IMR-90 (cell line): ENCODE results near the gene AKAP8L. TPM values are rescaled to one million over a fixed set of nuclear protein-coding genes. Genes with fewer than 3 reads are reported as not detected.

Experiments used
- ATAC-seq: fragments of 200-7000 bp; cut with Tn5 transposase; 2 replicates; pipeline ENCODE4 v1.9.1; 2020; ENCODE audit warnings: low read depth, mild to moderate bottlenecking, moderate library complexity
- BruUV-seq: library from RNA; stranded (reverse); fragments of 400-500 nt; replicated peaks from 2 replicates; lab custom pipeline; 2021; lab: Mats Ljungman, UMichigan
- CTCF ChIA-PET: fragments of 300-600 bp; formaldehyde crosslinking; extraction: SDS; loops from one replicate; lab custom pipeline; 2021; ENCODE audit warnings: antibody characterized with exemption; lab: Yijun Ruan, JAX
- POLR2A ChIA-PET: fragments of 300-600 bp; sonication (Branson Sonifier 250); formaldehyde crosslinking; loops from one replicate; lab custom pipeline; 2022; ENCODE audit warnings: antibody characterized with exemption; ENCODE audit not compliant: unreplicated experiment; lab: Charles Lee
- DNase-seq: peaks from one replicate; pipeline ENCODE4 v3.0.0; 2013
- H2AFZ ChIP-seq: replicated peaks from 2 replicates; pipeline ENCODE3; 2013; ENCODE audit warnings: low read length, mild to moderate bottlenecking; ENCODE audit not compliant: poor library complexity
- H2AK5ac ChIP-seq: 2 replicates; pipeline ENCODE4 v1.6.1; 2013; ENCODE audit warnings: low read depth, low read length, inconsistent platforms
- H2AK9ac ChIP-seq: replicated peaks from 2 replicates; pipeline ENCODE3; 2013; ENCODE audit warnings: mild to moderate bottlenecking, low read depth, low read length, moderate library complexity; ENCODE audit not compliant: poor library complexity
- H2BK120ac ChIP-seq: 2 replicates; pipeline ENCODE4 v1.6.1; 2013; ENCODE audit warnings: low read depth, low read length, inconsistent platforms
- H2BK15ac ChIP-seq: 3 replicates; pipeline ENCODE4 v1.6.1; 2013; ENCODE audit warnings: low read depth, low read length, inconsistent platforms
- H2BK20ac ChIP-seq: 2 replicates; pipeline ENCODE4 v1.6.1; 2013; ENCODE audit warnings: low read depth, mild to moderate bottlenecking, inconsistent platforms, low read length, moderate library complexity
- H2BK5ac ChIP-seq: 2 replicates; pipeline ENCODE4 v1.6.1; 2013; ENCODE audit warnings: mild to moderate bottlenecking, low read depth, low read length, inconsistent platforms; ENCODE audit not compliant: poor library complexity, severe bottlenecking
- H3K14ac ChIP-seq: replicated peaks from 2 replicates; pipeline ENCODE4 v1.6.1; 2013; ENCODE audit warnings: low read depth, low read length, inconsistent platforms
- H3K18ac ChIP-seq: 2 replicates; pipeline ENCODE4 v1.6.1; 2013; ENCODE audit warnings: low read depth, low read length, control low read depth
- H3K23ac ChIP-seq: 2 replicates; pipeline ENCODE4 v1.6.1; 2013; ENCODE audit warnings: low read depth, low read length, inconsistent platforms
- H3K27ac ChIP-seq: 2 replicates; pipeline ENCODE4 v1.5.1; 2013; ENCODE audit warnings: mild to moderate bottlenecking, control low read depth, low read length; ENCODE audit not compliant: insufficient read depth
- H3K27me3 ChIP-seq: 2 replicates; pipeline ENCODE4 v1.6.1; 2013; ENCODE audit warnings: low read length; ENCODE audit not compliant: control insufficient read depth, insufficient read depth
- H3K36me3 ChIP-seq: 2 replicates; pipeline ENCODE4 v1.6.1; 2013; ENCODE audit warnings: low read length, mixed read lengths; ENCODE audit not compliant: control insufficient read depth, insufficient read depth
- H3K4ac ChIP-seq: 2 replicates; pipeline ENCODE4 v1.6.1; 2013; ENCODE audit warnings: low read depth, low read length, inconsistent platforms
- H3K4me1 ChIP-seq: 2 replicates; pipeline ENCODE4 v1.6.1; 2013; ENCODE audit warnings: low read length, mixed read lengths; ENCODE audit not compliant: control insufficient read depth, insufficient read depth
- H3K4me2 ChIP-seq: 2 replicates; pipeline ENCODE4 v1.6.1; 2013; ENCODE audit warnings: low read depth, mild to moderate bottlenecking, control low read depth, low read length, moderate library complexity
- H3K4me3 ChIP-seq: 2 replicates; pipeline ENCODE4 v1.5.1; 2013; ENCODE audit warnings: low read depth, mild to moderate bottlenecking, control low read depth, low read length, moderate library complexity; ENCODE audit not compliant: insufficient read depth
- H3K56ac ChIP-seq: 2 replicates; pipeline ENCODE4 v1.6.1; 2013; ENCODE audit warnings: low read length, inconsistent platforms; ENCODE audit not compliant: insufficient read depth; ENCODE audit errors: extremely low read depth
- H3K79me1 ChIP-seq, 2 experiments: 2 replicates each; pipeline ENCODE4 v1.6.1; 2013; ENCODE audit warnings: low read length in 2 of 2, inconsistent platforms in 1 of 2, low read depth in 1 of 2
- H3K9ac ChIP-seq: 2 replicates; pipeline ENCODE4 v1.6.1; 2013; ENCODE audit warnings: low read depth, low read length, control low read depth
- H3K9me1 ChIP-seq: 2 replicates; pipeline ENCODE4 v1.6.1; 2013; ENCODE audit warnings: low read length, inconsistent platforms; ENCODE audit not compliant: insufficient read depth
- H3K9me3 ChIP-seq: 2 replicates; pipeline ENCODE4 v1.6.1; 2013; ENCODE audit warnings: low read length; ENCODE audit not compliant: control insufficient read depth, insufficient read depth
- H4K20me1 ChIP-seq: 2 replicates; pipeline ENCODE4 v1.6.1; 2013; ENCODE audit warnings: low read length, inconsistent platforms; ENCODE audit not compliant: insufficient read depth
- H4K5ac ChIP-seq: 2 replicates; pipeline ENCODE4 v1.6.1; 2013; ENCODE audit warnings: mild to moderate bottlenecking, low read depth, low read length, control low read depth
- H4K8ac ChIP-seq, 2 experiments: 2 replicates each; pipeline ENCODE4 v1.6.1; 2013; ENCODE audit warnings: low read depth in 2 of 2, low read length in 2 of 2, control low read depth in 1 of 2, inconsistent platforms in 1 of 2
- H4K91ac ChIP-seq: 2 replicates; pipeline ENCODE4 v1.6.1; 2013; ENCODE audit warnings: low read depth, low read length, inconsistent platforms; ENCODE audit not compliant: insufficient read depth
- BHLHE40 ChIP-seq: fragments of 150-350 bp; IDR thresholded peaks from 2 replicates; pipeline ENCODE4 v1.6.1; 2016; ENCODE audit warnings: mild to moderate bottlenecking, low read depth, low read length
- RAD21 ChIP-seq: IDR thresholded peaks from 2 replicates; pipeline ENCODE4 v1.6.1; 2012; ENCODE audit warnings: low read length, improper control_type of control experiment
- RCOR1 ChIP-seq: IDR thresholded peaks from 2 replicates; pipeline ENCODE4 v1.6.1; 2012; ENCODE audit warnings: mild to moderate bottlenecking, low read length, improper control_type of control experiment; ENCODE audit not compliant: insufficient replicate concordance
- WGBS, 2 experiments: methylation state at CpG; one replicate each; pipeline versions ENCODE4 v1.1.5 to v1.1.7; 2013; ENCODE audit warnings: missing lambda C conversion rate in 2 of 2; ENCODE audit not compliant: insufficient read length in 1 of 2; ENCODE audit errors: extremely low coverage in 2 of 2; 5-methylcytosine and 5-hydroxymethylcytosine counted together
- dilution Hi-C: fragments of 300-500 bp; cut with HindIII; formaldehyde crosslinking; loops from one replicate; pipeline ENCODE4 v1.14.3; 2018; ENCODE audit warnings: low sequenced_read_pairs; ENCODE audit not compliant: unreplicated experiment
- in situ Hi-C: fragments of 300-500 bp; cut with MboI; formaldehyde crosslinking; loops from 3 replicates; pipeline ENCODE4 v1.14.3; 2019; ENCODE audit warnings: low sequenced_read_pairs, inconsistent platforms, mixed read lengths
- intact Hi-C: fragments of 100-400 bp; cut with micrococcal nuclease; formaldehyde crosslinking; loops from 2 replicates; pipeline ENCODE4 v1.10.0; 2022
- polyA plus RNA-seq, 3 experiments: library from polyadenylated mRNA; depleted of rRNA; stranded (reverse); fragments of >200 nt; gene quantifications; 2 replicates each; pipeline ENCODE4 v1.2.3, GENCODE V29; 2012; ENCODE audit warnings: low replicate concordance in 1 of 3
- total RNA-seq: library from RNA; depleted of rRNA; stranded (reverse); fragments of >200 nt; gene quantifications from 2 replicates; pipeline ENCODE4 v1.2.3, GENCODE V29; 2012
- TF ChIP-seq, protein P1 (sequence below): fragments of 150-350 bp; IDR thresholded peaks from 2 replicates; pipeline ENCODE4 v1.6.1; 2017; ENCODE audit warnings: mild to moderate bottlenecking, antibody characterized with exemption, low read length, low read depth
- TF ChIP-seq, protein P2 (sequence below): conservative IDR thresholded peaks from 2 replicates; pipeline ENCODE4 v1.5.1; 2012; ENCODE audit warnings: mild to moderate bottlenecking, low read depth, low read length, improper control_type of control experiment

AKAP8L gene
- total and polyA plus RNA-seq, 2 of the 4 experiments (the other 2 are of a cell fraction), result 43.1 to 44.6 TPM

DNA sequence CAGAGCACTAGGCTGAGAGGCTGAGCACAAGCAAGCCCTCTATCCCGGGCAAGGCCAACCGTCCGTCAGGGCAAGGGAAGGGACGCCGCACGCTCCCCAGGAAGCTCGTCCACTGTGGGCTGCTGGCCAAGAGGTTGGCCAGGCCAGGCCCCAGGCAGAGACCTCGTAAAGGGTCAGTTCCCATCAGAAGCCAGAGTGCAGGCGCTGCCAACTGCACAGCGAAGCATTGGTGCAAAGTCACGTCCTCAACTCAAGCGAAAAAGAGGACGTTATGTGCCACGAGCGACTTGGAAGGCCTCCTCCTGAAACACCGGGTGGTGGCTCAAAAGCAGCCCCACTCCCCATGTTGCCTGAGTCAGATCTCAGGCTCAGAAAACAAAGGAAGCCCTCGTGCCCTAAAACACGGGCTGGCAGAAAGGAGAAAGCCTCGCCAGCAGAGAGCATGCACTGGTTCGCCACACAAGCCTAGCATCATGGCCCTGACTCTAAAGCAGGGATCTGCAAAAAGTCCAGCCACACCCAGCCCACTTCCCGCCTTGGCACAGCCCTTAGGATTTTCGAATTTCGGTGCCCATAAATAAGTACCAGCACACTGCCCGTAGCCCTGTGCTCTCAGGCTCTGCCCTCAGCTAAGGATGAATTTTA is 43.9 kb downstream of the AKAP8L start:
- intact Hi-C loops, result loop anchor here (5.0 to 10.0 kb wide), 2 partner anchors 123 to 270 kb away; partner anchors contain the start of gene SYDE1
- no peak overlapping the region for H4K91ac ChIP-seq
- H4K8ac ChIP-seq, result no peak overlapping the region
- H3K23ac ChIP-seq, result no peak overlapping the region
- H2BK20ac ChIP-seq, result no peak overlapping the region
- peaks cover 5 to 66% of the 10 kb centered on the region in 2 experiments for H3K79me1 ChIP-seq
- BruUV-seq, result no TSS peak
- dilution Hi-C loops, result no loop called here
- H3K4ac ChIP-seq, result no peak overlapping the region
- H2AK5ac ChIP-seq, result peak overlapping the region; percentile 28; the same call in 1 of the 2 replicates
- H3K9me3 ChIP-seq, result no peaks in the 10 kb centered on the region
- no peak overlapping the region for H3K14ac ChIP-seq
- H2AK9ac ChIP-seq, result peak overlapping the region; percentile 56
- no peak overlapping the region for H3K18ac ChIP-seq
- H3K36me3 ChIP-seq, result peaks cover 32% of the 10 kb centered on the region
- H2BK5ac ChIP-seq, result no peak overlapping the region
- no peak overlapping the region for H4K5ac ChIP-seq
- no peak for ATAC-seq
- H4K20me1 ChIP-seq, result peaks cover 55% of the 10 kb centered on the region
- H2BK15ac ChIP-seq, result no peak overlapping the region
- ChIA-PET CTCF (no interaction called here), POLR2A (no interaction called here)
- no peak overlapping the region for H3K9ac ChIP-seq
- no peak for DNase-seq
- in situ Hi-C loops, result no loop called here
- no peak overlapping the region for H3K4me2 ChIP-seq
- H3K27me3 ChIP-seq, result no peaks in the 10 kb centered on the region
- H3K4me3 ChIP-seq, result no peak overlapping the region
- 91% methylated on average over 5 of the region's 24 CpGs; no CpG with 5 or more reads in 1 of the 2 experiments for whole genome bisulfite sequencing, 2 experiments
- H3K9me1 ChIP-seq, result peaks cover 7% of the 10 kb centered on the region
- H2BK120ac ChIP-seq, result no peak overlapping the region
- no peak overlapping the region for H2AFZ ChIP-seq
- no peak overlapping the region for H3K27ac ChIP-seq
- no peak for TF ChIP-seq RCOR1
- no peak for TF ChIP-seq RAD21
- TF ChIP-seq BHLHE40, result no peak
- TF ChIP-seq, protein P1, sequence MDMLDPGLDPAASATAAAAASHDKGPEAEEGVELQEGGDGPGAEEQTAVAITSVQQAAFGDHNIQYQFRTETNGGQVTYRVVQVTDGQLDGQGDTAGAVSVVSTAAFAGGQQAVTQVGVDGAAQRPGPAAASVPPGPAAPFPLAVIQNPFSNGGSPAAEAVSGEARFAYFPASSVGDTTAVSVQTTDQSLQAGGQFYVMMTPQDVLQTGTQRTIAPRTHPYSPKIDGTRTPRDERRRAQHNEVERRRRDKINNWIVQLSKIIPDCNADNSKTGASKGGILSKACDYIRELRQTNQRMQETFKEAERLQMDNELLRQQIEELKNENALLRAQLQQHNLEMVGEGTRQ, result no peak
- TF ChIP-seq, protein P2, sequence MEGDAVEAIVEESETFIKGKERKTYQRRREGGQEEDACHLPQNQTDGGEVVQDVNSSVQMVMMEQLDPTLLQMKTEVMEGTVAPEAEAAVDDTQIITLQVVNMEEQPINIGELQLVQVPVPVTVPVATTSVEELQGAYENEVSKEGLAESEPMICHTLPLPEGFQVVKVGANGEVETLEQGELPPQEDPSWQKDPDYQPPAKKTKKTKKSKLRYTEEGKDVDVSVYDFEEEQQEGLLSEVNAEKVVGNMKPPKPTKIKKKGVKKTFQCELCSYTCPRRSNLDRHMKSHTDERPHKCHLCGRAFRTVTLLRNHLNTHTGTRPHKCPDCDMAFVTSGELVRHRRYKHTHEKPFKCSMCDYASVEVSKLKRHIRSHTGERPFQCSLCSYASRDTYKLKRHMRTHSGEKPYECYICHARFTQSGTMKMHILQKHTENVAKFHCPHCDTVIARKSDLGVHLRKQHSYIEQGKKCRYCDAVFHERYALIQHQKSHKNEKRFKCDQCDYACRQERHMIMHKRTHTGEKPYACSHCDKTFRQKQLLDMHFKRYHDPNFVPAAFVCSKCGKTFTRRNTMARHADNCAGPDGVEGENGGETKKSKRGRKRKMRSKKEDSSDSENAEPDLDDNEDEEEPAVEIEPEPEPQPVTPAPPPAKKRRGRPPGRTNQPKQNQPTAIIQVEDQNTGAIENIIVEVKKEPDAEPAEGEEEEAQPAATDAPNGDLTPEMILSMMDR, result no peak
- H3K56ac ChIP-seq, result no peak overlapping the region
- peaks cover 8% of the 10 kb centered on the region for H3K4me1 ChIP-seq
